Measurements from ENCODE around the gene COL26A1.

COL26A1 gene

DNA sequence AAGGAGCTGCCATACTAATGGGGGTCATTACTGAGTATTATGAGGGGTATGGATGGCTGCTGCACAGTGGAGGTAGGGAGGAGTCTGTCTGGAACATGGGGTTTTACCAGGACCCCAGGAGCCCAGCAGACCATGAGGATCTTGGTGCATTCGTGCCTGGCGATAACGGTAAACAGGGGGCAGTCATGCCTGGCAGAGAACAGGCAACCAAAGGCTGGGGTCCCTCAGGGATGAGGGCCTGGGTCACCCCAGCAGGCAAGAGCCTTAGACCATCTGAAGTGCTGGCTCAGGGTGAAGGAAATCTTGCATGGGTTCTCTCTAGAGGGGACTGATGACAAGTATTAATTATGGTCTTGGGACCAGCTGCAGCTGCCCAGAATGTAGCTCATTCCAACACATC, 220.3 kb downstream of the COL26A1 start:
- DNase-seq = no peak

DNA sequence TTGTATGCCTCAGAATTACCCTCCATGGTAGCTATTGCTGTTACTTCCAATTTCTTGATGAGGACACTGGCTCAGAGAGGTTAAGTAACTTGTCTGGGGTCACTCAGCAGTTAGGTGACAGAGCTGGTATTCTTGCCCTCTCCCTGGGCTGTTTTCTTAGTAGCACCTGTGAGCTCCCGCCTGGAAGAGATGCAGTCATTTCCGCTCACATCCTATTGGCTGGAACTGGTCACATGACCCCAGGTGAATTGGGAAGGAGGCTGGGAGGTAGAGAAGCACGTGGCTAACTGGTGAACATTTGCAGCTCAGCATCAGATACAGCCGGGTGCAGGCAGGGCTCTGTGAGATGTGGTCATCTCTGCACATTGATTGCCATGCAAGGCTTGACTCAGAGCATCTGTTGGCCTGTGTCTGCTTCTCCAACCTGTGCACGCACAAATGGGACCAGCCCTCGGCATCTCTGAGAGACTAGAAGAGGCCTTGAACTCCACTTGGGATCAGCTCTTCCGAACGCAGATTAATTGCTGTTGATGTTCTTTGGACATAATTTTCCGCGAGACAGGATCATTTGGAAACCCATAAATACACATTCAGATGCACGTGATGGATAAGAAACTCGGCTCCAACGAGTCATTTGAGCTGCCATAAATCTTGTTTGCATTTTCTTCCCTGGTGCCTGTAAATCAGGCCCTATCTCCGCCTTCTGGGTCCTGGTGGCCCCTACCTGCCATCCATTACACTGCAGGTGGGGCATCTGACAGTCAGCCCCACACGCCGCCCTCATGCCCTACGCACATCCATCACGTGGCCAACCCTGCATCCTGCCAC, 223.6 kb downstream of the COL26A1 start:
- DNase-seq = no peak

DNA sequence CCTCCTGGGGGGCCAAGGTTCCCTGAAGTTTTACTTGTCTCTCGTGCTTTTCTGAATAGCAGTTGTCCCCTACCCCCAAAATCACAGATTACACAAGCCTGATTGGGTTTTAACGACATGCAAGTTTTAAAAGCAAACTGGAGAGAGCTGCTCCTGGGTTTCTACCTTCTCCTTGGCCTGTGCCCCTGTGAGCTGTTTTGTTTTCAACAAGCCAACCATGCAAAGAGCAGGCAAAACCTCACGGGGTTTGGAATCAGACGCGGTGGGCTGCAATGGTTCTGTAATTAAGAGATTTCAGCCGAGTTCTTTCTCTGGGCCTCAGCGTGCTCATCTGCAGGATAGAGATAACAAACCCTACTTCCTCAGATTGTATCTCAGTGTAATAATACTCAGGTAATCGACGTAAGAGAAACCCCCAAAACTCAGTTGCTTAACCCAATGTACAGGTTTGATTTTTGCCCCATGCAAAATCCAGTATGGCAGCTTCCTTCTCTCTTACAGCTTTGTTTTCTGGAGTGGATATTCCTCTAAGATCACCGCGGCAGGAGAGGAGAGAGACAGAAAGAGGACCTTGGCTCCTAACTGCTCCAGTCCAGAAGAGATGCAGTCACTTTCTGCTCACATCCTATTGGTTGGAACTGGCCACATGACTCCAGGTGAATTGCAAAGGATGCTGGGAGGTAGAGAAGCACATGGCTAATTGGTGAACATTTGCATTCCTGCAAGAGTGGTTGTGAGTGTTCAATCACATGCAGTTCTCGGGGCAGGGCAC, 224.4 kb downstream of the COL26A1 start:
- DNase-seq = no peak

DNA sequence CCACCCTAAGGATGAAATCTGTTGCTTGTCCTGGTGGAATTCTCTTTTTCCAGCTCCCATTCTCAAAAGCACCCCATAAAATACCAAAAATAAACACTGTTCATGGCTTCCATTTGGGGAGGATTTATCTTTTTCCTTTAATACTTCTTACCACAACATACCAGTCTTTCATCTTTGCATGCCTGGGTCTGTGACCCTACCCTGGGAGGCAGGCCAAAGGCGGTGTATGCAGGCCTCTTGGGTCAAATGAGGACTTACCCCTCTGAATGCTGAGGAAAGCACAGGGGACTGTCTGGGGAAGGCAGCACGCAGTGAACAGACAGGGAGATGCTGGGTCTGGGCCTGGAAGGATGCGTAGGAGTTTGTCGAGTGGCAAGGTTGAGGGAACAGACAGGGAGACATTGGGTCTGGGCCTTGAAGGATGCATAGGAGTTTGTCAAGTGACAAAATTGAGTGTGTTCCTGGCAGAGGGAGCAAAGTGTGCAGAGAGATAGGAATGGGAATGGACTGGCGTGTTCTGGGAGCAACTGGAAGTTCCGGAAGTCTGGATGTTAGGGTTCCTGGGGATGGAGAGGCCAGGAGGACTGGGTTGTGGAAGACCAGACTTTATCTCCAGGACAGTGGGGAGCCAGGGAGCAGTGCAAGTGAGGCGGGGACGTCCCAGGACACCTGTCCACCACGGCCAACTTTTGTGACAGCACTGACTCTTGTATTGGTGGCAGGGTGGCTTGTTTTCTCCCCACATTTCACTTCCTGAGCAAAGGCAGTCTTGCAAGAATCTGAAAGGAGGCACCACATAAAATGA, 225.7 kb downstream of the COL26A1 start:
- DNase-seq = no peak

DNA sequence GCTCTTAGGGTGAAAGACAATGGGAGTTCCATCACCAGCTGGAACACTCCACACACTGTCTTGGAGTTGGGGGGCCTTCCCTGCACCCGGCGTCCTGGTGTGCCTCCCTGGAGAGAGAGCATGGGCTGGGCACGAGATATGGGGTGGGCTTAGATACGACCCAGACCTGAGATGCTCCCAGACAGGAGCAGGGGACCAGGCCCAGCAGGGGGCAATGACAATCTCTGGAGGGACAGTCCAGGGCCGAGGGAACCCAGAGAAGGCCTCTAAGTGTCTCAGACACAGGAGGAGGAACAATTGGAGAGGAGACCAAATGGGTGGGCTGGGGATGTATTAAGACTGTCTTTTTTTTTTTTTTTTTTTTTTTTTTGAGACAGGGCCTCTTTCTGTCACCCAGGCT, 226.4 kb downstream of the COL26A1 start:
- no peak for DNase-seq

DNA sequence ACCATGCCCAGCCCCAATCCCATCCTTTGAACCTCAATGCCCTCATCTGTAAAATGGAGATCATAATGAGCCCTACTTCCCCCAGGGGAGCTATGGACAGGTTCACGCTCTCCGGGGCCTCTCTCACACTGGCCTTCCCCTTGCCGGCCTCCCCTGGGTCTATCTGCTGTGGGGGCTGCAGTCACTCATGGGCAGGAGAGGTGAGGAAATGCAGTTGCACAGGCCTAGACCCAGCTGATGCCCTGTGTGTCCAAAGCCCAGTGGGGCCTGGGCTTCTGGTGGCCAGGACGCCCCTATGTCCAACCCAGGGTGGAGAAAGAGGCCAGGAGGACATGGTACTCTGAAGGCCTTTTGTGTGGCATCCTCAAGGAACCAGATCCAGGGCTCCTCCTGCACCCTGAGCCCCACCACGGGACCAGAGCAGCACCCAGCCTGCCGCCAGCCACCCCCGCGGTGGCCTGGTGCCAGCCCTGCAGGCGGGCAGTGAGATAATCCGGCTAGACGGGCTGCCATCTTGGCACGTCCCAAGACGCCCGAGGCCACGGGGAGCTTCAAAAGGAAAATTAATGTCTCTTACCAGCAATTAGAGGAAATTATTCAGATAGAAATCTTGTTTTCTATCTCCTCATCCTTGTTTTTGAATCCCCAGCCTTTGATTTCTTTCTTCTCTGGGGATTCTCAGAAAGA, 227.4 kb downstream of the COL26A1 start:
- no peak for DNase-seq

DNA sequence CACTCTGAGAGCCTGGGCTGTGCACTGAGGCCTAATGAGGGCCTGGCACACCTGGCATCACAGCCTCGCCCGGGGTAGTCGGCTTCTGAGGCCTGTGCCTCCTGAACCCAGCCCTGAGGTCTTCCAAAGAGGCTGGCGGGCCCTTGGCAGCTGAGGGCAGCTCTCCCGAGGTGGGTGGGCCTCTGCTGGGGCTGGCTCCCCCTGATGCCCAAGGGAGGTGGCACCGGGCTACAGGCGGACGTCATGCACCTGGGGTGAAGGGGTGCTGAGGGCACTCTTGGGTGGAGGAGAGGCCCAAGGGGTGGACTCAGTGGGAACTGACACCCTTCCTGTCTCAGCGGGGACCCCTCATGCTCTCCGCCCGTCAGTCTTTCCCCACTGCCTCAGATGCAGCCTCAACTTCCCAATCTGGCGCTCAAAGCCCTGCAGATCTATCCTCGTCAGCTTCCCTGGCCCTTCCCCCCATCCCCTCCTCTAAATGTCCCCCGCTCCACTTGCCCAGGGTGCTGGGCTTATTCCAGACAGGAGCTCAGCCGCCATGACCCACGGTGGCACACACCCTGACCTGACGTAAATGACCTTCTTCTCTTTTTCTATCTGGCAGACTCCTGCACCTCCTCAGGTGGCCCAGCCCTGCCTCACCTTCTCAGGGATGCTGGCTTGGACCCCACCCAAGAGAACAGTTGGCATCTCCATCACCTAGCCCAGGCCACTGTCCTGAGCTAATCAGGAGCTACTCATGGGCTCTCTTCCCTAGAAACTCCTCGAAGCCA, 228.2 kb downstream of the COL26A1 start:
- DNase-seq = no peak

DNA sequence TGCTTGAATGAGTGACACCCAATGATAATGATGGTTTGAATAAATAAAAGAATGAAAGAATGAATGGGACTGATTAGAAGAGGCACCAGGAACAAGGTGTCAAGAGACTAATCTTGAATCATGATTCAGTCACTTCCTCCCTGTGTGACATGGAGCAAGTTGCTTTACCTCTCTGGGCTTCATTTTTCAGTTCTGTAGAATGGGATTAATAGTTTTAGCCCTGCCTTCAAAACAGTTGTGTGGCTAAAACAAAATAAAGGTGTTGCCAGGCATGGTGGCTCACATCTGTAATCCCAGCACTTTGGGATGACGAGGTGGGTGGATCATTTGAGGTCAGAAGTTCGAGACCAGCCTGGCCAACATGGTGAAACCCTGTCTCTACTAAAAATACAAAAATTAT, 228.8 kb downstream of the COL26A1 start:
- no peak for DNase-seq

DNA sequence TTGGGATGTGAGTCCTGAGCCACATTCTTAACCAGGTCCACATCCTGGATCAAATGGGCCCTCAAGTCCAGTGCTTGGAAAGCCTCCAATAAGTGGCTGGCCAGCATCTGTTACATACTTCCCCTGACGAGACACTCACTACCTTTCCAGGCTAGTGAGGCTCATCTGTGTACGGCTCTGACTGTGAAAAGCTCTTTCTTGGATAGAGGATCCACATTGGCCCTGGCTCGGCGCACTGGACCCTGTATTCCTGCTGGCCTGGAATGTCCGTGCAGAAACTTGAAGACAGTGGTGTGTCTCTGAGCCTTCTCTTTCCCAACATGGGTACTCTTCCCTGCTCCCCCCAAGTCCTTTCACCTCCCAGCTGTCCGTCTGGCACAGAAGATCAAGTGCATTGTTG, 230.9 kb downstream of the COL26A1 start:
- no peak for DNase-seq

DNA sequence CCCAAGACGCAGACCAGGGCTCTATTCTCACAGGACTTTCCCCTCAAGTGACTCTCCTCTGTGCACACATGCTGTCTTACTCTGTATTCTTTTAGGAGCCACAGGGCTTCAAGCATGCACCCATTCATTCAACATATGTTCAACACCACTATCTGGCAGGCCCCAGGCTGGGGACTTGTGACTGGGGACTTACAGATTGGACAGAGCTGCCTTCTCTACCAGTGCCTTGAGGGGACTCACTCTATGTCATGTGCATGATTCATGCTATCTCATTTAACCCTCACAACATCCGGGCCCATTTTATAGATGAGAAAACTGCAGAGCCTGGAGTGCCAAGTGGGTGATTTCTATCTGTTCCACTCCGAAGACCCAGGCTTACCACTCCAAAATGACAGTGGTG, 232.1 kb downstream of the COL26A1 start:
- DNase-seq = no peak

DNA sequence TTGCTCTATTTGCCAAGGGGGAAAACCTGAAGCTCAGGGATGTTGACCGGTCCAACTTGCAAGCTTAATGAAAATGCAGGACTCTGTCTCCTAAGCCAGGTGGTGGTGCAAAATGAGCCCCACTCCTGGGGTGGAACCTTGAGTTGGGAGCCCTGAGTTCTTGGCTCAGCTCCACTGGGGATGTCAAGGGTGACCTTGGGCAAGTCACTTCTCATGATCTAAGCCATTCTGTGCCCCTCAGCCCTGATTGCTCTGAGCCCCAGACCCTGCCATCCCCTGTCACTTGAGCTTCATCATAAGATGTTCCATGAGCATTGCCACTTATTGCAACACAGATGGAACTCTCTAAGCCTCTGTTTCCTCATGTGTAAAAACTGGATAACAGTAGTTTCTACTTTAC, 232.6 kb downstream of the COL26A1 start:
- DNase-seq = no peak

DNA sequence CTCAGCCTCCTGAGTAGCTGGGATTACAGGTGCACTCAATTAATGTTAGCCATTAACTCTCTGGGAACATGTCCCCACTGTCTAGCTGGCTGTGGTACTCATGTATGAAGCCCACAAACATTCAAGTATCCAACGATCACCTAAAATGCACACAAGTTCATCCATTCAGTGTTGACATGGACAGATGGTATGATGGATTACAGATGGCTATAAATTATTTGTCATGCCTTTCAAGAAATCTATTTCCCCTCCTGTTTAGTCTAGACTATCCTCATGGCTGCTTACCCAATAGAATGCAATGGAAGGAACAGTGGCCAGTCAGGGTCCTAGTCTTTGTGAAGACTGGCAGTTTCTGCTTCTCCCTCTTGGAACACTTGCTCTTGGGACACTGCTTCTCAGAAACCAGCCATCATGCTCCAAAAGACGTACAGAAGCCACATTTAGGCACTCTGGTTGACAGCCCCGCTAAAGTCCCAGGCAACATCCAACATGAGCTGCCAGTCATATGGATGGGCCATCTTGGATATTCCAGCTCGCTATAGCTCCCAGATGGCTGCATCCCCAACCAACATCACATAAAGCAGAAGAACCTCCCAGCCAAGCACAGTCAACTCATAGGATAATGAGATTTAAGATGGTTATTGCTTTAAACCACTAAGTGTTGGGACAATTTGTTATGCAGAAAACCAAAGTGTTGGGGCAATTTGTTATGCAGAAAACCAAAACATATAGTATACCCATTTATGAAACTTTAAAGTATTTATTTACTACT, 233.3 kb downstream of the COL26A1 start:
- DNase-seq = no peak

DNA sequence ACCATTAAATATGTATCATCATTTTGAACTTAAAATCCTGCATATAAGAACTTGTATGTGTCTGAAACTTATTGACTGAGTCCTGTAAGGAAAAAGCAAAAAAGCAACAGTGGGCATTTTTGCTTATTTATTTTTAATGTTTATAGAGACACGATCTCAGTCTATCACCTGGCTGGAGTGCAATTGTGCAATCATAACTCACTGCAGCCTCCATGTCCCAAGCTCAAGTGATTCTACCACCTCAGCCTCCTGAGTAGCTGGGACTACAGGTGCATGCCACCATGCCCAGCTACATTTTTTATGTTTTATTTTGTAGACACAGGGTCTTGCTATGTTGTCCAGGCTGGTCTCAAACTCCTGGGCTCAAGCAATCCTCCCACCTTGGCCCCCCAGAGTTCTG, 234.2 kb downstream of the COL26A1 start:
- DNase-seq = no peak

DNA sequence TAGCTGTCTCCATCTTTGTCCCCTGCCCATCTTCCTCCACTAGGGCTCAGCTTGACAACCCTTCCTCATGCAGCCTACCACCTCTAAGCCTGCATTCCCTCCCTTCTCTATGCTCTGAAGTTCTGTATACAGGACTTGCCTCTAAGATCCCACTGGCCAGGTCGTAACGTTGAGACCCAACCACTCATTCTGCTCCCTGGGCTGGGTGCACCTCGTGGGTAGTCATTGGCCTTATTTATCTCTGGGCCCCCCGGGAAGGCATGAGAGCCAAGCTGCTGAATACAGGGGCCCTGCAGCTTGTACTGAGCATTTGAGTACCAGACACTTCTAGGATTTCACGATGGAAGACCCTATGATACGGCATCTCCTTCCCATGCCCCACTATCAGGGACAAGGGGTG, 235.3 kb downstream of the COL26A1 start:
- no peak for DNase-seq

DNA sequence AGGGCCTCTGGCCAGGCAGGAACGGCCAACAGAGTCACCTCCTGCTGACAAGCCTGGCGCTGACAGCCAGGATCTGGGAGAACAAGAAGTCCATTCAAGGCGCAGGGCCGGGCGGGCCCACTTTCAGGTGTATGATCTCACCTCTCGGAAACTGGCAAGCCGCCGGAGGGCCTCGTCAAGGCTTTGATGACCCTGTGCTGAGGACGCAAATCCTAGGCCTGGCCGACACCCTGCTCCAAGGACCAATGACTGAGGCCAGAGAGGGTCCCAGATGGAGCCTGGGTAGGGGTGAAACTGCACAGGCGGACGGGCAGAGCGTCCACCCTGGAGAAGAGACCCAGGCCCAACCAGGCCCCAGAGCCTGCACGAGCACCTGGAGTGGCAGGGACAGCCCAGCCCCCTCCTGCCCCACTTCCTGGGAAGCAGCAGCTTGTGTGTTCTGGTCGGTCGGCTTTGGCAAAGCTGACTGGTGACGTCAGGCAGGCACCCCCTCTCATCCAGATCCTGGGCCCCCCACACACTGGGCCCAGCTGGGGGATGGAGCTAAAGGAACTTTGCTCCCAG, 235.8 kb downstream of the COL26A1 start:
- DNase-seq = no peak

DNA sequence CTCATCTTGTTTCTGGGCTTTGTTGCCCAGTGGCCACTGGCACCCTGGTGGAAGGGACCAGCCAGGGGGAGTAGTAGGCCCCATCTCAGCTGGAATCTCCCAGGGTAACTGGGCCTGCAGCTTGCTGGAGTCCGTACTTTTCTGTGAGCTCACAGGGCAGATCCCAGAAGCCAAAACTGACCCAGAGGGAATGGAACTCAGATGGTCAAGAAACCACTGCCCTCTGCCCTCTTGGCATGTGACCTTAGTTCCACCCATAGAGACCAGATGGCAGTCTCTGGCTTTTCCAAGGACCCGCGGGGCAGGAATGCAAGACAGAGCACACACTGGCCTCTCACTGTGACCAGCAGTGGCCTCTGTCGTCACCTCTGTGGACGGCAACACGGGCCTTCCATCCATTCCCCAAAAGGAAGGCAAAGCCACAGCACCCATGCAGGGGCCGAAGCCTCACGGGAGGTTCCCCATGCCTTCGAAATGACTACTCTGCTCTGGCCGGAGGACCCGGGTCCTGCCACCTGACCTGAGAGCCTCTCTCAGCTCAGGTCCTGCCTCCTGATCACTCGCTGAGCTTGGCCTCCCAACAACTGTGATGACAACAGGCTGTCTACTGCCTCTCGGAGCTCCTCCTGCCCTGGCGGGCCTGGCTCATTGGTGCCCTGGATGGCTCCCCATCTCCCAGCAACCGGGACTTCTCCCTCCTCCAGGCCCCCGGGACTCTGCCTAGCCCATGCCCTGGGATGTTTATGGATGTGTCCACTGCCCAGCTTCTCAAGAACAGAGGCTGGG, 236.5 kb downstream of the COL26A1 start:
- DNase-seq = no peak

DNA sequence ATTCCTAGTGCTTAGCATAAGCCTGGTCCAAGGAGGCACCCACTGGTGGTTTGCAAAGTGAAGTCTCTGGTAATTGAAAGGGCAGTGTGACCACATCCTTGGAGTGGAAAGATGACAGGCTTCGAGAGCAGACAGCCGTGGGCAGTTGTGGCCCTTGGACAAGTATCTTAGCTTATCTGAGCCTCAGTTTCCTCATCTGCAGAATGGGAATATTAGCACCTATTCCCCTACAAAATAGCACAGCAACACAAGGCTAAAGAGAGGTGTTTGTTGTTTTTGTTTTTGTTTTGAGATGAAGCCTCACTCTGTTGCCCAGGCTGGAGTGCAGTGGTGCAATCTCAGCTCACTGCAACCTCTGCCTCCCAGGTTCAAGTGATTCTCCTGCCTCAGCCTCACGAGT, 237.1 kb downstream of the COL26A1 start:
- no peak for DNase-seq

DNA sequence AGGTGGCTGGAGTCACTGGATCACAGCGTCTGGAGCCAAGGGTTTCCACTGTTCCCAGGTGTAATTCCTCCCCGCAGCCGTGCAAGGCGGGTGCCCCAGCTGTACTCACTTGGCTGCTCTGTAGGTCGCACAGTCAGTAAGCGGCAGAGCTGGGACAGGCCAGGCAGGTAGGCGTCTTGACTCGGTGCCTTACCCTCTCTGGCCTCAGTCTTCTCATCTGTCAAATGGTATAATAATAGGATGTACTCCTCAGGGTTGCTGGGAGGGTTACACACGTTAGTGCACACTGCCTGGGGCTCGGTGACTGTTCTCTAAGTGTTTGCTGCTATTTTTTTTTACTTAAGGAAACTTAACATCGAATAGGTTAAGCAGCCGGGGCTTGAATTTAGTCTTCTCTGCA, 239.4 kb downstream of the COL26A1 start:
- DNase-seq = no peak

DNA sequence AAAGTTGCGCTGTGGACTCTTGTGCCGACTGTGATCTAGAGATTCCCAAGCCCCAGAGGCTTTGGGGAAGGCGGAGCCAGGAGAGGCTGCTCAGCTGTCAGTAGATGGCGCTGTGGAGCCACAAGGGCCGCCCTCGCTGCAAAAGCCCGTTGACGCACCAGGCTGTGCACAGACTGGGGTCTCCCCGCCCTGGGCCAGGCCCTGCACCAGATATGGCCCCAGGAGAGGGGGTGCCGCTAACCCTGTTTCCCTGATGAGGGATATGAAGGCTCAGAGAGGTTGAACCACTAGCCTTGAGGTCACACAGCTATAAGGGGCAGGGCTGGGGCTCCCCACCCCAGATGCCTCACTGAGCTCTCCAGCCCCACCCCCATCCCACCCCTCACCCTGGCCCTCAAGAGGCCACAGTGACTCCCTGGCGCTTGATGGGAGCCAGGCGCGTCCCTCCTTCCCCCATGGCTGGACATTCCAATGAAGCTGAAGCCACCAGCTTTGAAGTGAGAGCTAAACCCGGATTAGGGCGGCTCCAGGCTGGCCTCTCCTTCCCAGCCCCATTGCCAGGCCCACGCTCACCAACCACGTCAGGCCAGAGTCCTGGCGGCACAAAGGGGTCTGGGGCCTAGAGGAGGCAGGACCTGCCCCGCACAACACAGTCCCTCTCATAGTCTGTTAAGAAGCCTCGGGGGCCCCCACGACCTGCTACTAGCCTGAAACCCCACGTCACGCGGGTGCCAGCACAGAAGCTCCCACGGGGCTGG, 240.0 kb downstream of the COL26A1 start:
- peak; percentile 88 for DNase-seq
